KBM-7 (cell line): Measurements from ENCODE around the gene LTB.

ENCODE experiments used
- DNase-seq: peaks from one replicate; pipeline ENCODE4 v3.0.0-alpha.2; 2015
- in situ Hi-C: fragments of 300-500 bp; cut with MboI; formaldehyde crosslinking; loops from 2 replicates; pipeline ENCODE4 v1.14.3; 2020; ENCODE audit warnings: low sequenced_read_pairs, low pct_unique_long_range_greater_than_20kb, mixed read lengths

Gene LTB, protein sequence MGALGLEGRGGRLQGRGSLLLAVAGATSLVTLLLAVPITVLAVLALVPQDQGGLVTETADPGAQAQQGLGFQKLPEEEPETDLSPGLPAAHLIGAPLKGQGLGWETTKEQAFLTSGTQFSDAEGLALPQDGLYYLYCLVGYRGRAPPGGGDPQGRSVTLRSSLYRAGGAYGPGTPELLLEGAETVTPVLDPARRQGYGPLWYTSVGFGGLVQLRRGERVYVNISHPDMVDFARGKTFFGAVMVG

GRCh38 chr6:31582230-31582643 lies at the start of gene LTB:
LTB (minus strand) TSS chr6:31582424; CDS start chr6:31582417, 7 bp downstream.
- in situ Hi-C loops: no loop called here
- DNase-seq: no peak

DNA sequence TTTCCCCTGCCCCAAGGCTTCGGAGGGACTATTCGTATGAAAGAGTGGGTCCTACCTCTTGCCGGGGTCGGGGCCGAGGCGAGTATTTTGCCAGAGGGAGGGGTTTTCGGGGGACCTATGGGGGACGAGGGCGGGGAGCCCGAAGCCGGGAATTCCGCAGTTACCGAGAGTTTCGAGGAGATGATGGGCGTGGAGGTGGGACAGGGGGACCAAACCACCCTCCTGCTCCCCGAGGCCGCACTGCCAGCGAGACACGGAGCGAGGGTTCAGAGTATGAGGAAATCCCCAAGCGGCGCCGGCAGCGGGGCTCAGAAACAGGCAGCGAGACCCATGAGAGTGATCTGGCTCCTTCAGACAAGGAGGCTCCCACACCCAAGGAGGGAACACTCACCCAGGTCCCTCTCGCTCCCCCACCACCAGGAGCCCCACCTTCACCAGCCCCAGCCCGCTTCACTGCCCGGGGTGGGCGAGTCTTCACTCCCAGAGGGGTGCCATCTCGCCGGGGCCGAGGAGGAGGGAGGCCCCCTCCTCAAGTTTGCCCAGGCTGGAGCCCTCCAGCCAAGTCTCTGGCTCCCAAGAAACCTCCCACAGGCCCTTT lies 49.6 kb upstream of the LTB start:
- DNase-seq: no peak
- in situ Hi-C loops: no loop called here

DNA sequence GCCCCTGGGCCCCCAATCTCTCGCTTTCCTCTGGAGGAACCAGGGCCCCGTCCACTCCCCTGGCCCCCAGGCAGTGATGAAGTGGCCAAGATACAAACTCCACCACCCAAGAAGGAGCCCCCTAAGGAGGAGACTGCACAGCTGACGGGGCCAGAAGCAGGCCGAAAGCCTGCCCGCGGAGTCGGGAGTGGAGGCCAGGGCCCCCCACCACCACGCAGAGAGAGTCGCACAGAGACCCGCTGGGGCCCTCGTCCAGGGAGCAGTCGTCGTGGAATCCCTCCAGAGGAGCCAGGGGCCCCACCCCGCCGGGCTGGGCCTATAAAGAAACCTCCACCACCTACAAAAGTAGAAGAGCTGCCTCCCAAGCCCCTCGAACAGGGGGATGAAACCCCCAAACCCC lies 49.0 kb upstream of the LTB start:
- in situ Hi-C loops: no loop called here
- no peak for DNase-seq

GRCh38 chr6:31630177-31630934 lies 48.1 kb upstream of the LTB start:
- in situ Hi-C loops: no loop called here
- no peak for DNase-seq

DNA sequence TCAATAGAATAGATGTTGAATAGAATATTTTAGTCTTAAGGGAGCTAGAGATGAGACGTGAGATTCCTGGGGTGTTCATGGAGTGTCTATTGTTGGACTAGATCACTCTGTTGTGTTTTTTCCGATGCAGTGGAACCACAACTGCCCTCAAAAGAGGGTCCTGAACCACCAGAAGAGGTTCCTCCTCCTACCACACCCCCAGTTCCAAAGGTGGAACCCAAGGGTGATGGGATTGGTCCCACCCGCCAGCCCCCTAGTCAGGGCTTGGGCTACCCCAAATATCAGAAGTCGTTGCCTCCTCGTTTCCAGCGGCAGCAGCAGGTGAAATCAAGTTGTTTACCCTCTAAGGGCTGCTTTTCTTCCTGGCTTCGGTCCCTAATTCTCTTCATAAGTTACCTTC lies 46.8 kb upstream of the LTB start:
- in situ Hi-C loops: no loop called here
- no peak for DNase-seq

DNA sequence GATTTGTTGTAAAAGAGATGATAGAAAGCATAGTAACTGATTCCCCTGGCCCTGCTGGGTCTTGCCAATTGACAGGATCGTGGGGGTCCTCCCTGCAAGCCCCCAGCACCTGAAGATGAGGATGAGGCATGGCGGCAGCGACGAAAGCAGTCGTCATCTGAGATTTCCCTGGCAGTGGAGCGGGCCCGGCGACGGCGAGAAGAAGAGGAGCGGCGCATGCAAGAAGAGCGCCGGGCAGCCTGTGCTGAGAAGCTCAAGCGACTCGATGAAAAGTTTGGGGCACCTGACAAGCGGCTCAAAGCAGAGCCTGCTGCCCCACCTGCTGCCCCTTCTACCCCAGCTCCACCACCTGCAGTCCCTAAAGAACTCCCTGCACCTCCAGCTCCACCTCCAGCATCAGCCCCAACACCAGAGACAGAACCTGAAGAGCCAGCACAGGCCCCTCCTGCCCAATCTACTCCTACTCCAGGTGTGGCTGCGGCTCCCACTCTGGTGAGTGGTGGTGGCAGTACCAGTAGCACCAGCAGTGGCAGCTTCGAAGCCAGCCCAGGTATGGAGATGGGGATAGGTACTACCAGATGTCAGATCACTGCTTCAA lies 45.6 kb upstream of the LTB start:
- in situ Hi-C loops: no loop called here
- DNase-seq: no peak

- DNase-seq: no peak
- in situ Hi-C loops: no loop called here
Observed at GRCh38 chr6:31626952-31627351, 44.7 kb upstream of the LTB start.

DNA sequence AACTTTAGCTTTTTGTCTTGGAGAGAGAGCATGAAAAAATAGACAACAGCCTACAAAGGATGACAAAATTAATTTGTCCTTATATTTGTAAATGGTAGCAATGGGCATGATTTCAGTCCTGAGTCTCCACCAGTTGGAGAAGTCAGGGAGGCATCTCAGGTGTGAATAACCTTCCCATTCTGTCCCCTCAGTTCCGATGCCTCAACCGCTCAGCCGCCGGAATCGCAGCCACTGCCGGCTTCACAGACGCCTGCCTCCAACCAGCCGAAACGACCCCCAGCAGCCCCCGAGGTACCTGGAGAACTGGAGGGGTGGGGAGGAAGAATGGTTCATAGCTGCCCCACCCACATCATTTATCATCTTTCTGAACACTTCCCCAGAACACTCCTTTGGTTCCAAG lies 41.8 kb upstream of the LTB start:
- in situ Hi-C loops: no loop called here

GRCh38 chr6:31622684-31623091 lies 40.5 kb upstream of the LTB start:
- DNase-seq: no peak
- in situ Hi-C loops: no loop called here

More for the DNA sequence above, 41.8 kb upstream of the LTB start:
- no peak for DNase-seq

DNA sequence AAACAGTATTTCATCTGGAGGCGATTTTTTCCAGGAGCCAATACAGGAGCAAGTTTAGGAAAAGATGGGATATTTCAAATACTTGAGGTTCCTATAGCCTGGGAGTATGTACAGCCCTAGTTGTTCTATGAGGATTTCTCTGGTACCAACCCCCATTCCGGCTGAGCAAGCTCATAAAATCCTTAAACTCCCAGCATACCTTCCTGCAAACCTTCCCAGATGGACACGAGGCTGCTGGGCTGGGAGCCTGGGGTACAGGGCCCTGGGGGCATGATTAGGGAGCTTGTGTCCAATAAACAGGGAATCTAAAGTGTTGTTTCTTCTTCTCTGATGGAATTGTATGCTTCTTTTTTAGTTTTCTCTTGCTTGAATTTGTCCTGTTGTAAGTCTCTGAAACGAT lies 39.8 kb upstream of the LTB start:
- in situ Hi-C loops: no loop called here
- DNase-seq: no peak

DNA sequence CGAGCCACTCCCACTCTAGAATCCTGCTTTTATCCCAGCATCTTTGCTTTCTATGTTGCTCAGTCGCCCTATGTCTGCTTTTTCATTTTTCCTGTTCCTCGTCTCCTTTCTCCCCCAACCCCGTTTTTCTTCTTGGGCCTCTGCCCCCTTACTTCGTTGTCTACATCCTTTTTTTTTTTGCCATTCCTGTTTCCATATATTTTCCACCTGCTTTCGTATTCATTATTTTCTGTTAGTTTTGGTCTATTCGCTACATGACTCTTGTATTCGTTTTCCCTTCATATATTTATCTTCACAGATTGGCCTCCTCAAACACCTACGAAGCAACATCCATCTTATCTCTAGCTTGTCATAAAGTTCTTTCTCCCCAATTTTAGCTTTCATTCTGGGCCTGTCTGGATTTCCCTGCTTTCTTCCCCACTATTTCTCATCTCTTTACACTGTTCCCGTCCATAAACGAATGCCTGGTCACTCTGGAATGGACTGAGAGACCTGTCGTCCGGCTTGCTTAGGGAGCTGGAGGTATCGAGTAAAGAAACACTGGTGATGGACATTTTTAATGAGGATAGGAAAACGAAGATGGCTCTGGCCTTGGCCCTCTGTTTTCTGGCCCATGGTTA lies 39.2 kb upstream of the LTB start:
- DNase-seq: no peak
- in situ Hi-C loops: no loop called here

- peak; percentile 66 for DNase-seq
- in situ Hi-C loops: no loop called here
Observed at GRCh38 chr6:31620586-31621319, 38.5 kb upstream of the LTB start, which contains the start of gene PRRC2A. PRRC2A (plus strand) TSS chr6:31620715; CDS start chr6:31622790, 2,075 bp downstream.

DNA sequence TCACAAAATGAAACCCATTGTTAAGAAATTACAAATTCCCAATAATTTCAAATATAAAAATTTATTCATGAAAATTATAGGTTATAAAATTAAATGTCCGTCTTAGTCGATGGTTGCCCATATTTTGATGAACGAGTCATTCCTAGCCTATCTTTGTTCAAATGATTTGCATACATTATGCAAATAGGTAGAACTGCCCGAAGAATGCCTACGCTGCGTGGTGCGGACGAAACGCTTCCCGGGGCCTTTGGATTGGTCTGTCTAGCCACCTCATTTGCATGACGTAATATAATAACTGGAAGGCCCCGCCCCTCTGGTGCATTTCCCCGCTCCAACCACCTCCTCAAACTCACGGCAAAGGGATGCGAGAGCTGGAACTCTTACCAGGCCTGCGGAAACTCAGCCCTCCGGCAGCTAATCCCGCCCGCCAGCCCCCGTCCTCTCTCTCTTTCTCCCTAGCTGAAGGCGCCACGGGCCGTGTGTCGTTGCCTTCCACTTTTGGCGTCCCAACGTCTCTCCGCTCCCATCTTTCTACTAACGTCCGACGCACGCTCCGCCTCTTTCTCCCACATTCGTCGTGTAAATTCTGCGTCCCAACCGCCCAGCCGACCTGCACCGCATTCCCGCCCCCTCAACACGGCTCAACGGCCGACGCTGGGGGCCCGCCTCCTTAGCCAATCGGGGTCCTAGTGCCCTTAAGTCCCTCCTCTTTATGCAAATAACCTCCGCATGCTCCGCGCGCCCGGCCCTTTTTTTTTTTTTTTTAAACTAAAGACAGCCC lies 37.8 kb upstream of the LTB start:
- peak; percentile 100 for DNase-seq
- in situ Hi-C loops: no loop called here

DNA sequence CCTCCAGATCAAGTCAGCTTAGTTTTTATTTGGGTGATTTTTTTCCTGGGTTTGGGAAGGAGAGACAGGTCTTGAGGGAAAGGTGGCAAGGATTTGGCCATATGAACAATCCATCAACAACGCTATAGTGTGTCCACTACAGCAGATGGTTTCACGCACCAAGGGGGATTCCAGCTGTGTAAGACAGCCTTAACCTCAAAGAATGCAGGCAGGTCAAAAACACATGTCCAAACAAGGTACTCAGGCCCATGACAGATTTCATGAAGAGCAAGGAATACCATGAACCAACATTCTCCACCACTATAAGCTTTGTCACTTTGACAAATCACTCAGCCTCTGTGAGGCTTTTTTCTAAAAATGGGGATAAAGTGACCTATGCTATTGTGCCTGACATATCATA lies 34.8 kb upstream of the LTB start:
- no peak for DNase-seq
- in situ Hi-C loops: no loop called here

GRCh38 chr6:31615748-31616147 lies 33.5 kb upstream of the LTB start:
- DNase-seq: peak; percentile 95
- in situ Hi-C loops: no loop called here

GRCh38 chr6:31614684-31615578 lies 32.7 kb upstream of the LTB start, which contains the start of gene AIF1:
AIF1 (plus strand) TSS chr6:31615234; CDS start chr6:31615330, 96 bp downstream.
- in situ Hi-C loops: no loop called here
- DNase-seq: peak; percentile 82

GRCh38 chr6:31614075-31614619 lies 31.9 kb upstream of the LTB start:
- DNase-seq: no peak
- in situ Hi-C loops: no loop called here
